ENCODE data around the gene TTC16.

- TF ChIP-seq CTCF (IDR thresholded peaks at IDR 0.05) (no peak), POLR2A (IDR thresholded peaks at IDR 0.05) (no peak)
These were observed 4.0 kb upstream of the TTC16 start for GRCh38 chr9:127711831-127712274.
